ENCODE data around the gene GPHB5.

Gene GPHB5

GRCh38 chr14:63297372-63298063 lies 21.2 kb downstream of the GPHB5 start:
- CTCF ChIA-PET = no interaction called here
- TF ChIP-seq SP1 (IDR thresholded peaks at IDR 0.05) (no peak), SUZ12 (IDR thresholded peaks at IDR 0.05) (no peak), ELF4 (IDR thresholded peaks at IDR 0.05) (no peak), LEF1 (IDR thresholded peaks at IDR 0.05; ENCODE audit: borderline replicate concordance) (no peak), NFRKB (IDR thresholded peaks at IDR 0.05) (no peak), FOXM1 (IDR thresholded peaks at IDR 0.05; ENCODE audit: borderline replicate concordance) (no peak), ARNT (IDR thresholded peaks at IDR 0.05) (no peak), FOXK2 (IDR thresholded peaks at IDR 0.05) (no peak)
- POLR2A ChIA-PET = no interaction called here
- DNase-seq (ENCODE audit: extremely low spot score) = no peak

- ChIA-PET CTCF (no interaction called here), POLR2A (no interaction called here)
- TF ChIP-seq LEF1 (IDR thresholded peaks at IDR 0.05; ENCODE audit: borderline replicate concordance) = no peak
- no peak for TF ChIP-seq NFRKB (IDR thresholded peaks at IDR 0.05)
- TF ChIP-seq SUZ12 (IDR thresholded peaks at IDR 0.05) = no peak
- TF ChIP-seq ZNF384 (IDR thresholded peaks at IDR 0.05) = no peak
- no peak for TF ChIP-seq SP1 (IDR thresholded peaks at IDR 0.05)
- TF ChIP-seq CTBP1 (IDR thresholded peaks at IDR 0.05; ENCODE audit: borderline replicate concordance) = no peak
- DNase-seq (ENCODE audit: extremely low spot score) = no peak
These were observed 22.6 kb downstream of the GPHB5 start for GRCh38 chr14:63296060-63296563.

- TF ChIP-seq TARDBP (IDR thresholded peaks at IDR 0.05) (no peak), PKNOX1 (IDR thresholded peaks at IDR 0.05) (no peak), ARNT (IDR thresholded peaks at IDR 0.05) (no peak)
- ChIA-PET CTCF (no interaction called here), POLR2A (no interaction called here)
- DNase-seq (ENCODE audit: extremely low spot score) = no peak
These were observed 23.5 kb downstream of the GPHB5 start for GRCh38 chr14:63295231-63295685.

- POLR2A ChIA-PET = no interaction called here
- TF ChIP-seq L3MBTL2 (conservative IDR thresholded peaks at IDR 0.05) = no peak
- TF ChIP-seq ELF4 (IDR thresholded peaks at IDR 0.05) = no peak
- TF ChIP-seq ARNT (IDR thresholded peaks at IDR 0.05) = no peak
- TF ChIP-seq FOXA1 (IDR thresholded peaks at IDR 0.05) = no peak
- TF ChIP-seq BHLHE40 (IDR thresholded peaks at IDR 0.05; ENCODE audit: borderline replicate concordance) = no peak
- TF ChIP-seq FOXM1 (IDR thresholded peaks at IDR 0.05; ENCODE audit: borderline replicate concordance) = no peak
- TF ChIP-seq ZNF384 (IDR thresholded peaks at IDR 0.05) = no peak
- no peak for TF ChIP-seq LEF1 (IDR thresholded peaks at IDR 0.05; ENCODE audit: borderline replicate concordance)
- TF ChIP-seq PKNOX1 (IDR thresholded peaks at IDR 0.05) = no peak
- no peak for TF ChIP-seq FOXK2 (IDR thresholded peaks at IDR 0.05)
- TF ChIP-seq SUZ12 (IDR thresholded peaks at IDR 0.05) = no peak
- no peak for TF ChIP-seq HDGF (IDR thresholded peaks at IDR 0.05; ENCODE audit: borderline replicate concordance)
- TF ChIP-seq SP1 (IDR thresholded peaks at IDR 0.05) = no peak
- no peak for TF ChIP-seq NFRKB (IDR thresholded peaks at IDR 0.05)
- no peak for TF ChIP-seq CTBP1 (IDR thresholded peaks at IDR 0.05; ENCODE audit: borderline replicate concordance)
- TF ChIP-seq TARDBP (IDR thresholded peaks at IDR 0.05) = no peak
- no peak for DNase-seq (ENCODE audit: extremely low spot score)
- CTCF ChIA-PET = no interaction called here
These were observed 25.9 kb downstream of the GPHB5 start for GRCh38 chr14:63292805-63293204.

- CTCF ChIA-PET = no interaction called here
- no peak for DNase-seq (ENCODE audit: extremely low spot score)
- POLR2A ChIA-PET = no interaction called here
- TF ChIP-seq LEF1 (IDR thresholded peaks at IDR 0.05; ENCODE audit: borderline replicate concordance) (no peak), ZNF384 (IDR thresholded peaks at IDR 0.05) (no peak), ARNT (IDR thresholded peaks at IDR 0.05) (no peak), FOXA1 (IDR thresholded peaks at IDR 0.05) (no peak), SP1 (IDR thresholded peaks at IDR 0.05) (no peak), BHLHE40 (IDR thresholded peaks at IDR 0.05; ENCODE audit: borderline replicate concordance) (no peak), ELF4 (IDR thresholded peaks at IDR 0.05) (no peak), HDGF (IDR thresholded peaks at IDR 0.05; ENCODE audit: borderline replicate concordance) (no peak), FOXM1 (IDR thresholded peaks at IDR 0.05; ENCODE audit: borderline replicate concordance) (no peak), SUZ12 (IDR thresholded peaks at IDR 0.05) (no peak), NFRKB (IDR thresholded peaks at IDR 0.05) (no peak), TARDBP (IDR thresholded peaks at IDR 0.05) (no peak), CTBP1 (IDR thresholded peaks at IDR 0.05; ENCODE audit: borderline replicate concordance) (no peak)
These were observed 27.8 kb downstream of the GPHB5 start for GRCh38 chr14:63290741-63291430.

GRCh38 chr14:63288853-63289252 lies 29.9 kb downstream of the GPHB5 start:
- TF ChIP-seq PKNOX1 (IDR thresholded peaks at IDR 0.05) (no peak), FOXK2 (IDR thresholded peaks at IDR 0.05) (no peak), HDGF (IDR thresholded peaks at IDR 0.05; ENCODE audit: borderline replicate concordance) (no peak), SUZ12 (IDR thresholded peaks at IDR 0.05) (no peak), NFRKB (IDR thresholded peaks at IDR 0.05) (no peak), BHLHE40 (IDR thresholded peaks at IDR 0.05; ENCODE audit: borderline replicate concordance) (no peak), ELF4 (IDR thresholded peaks at IDR 0.05) (no peak)
- POLR2A ChIA-PET = no interaction called here
- CTCF ChIA-PET = no interaction called here
- DNase-seq (ENCODE audit: extremely low spot score) = no peak

Data from HEK293T (cell line).